ENCODE results near the gene LSM14B.
"Not testable (repeated sequence)": the region's sequence is repeated elsewhere in the genome, so short reads cannot be mapped to it uniquely, and the experiment has no call there.

LSM14B gene

DNA sequence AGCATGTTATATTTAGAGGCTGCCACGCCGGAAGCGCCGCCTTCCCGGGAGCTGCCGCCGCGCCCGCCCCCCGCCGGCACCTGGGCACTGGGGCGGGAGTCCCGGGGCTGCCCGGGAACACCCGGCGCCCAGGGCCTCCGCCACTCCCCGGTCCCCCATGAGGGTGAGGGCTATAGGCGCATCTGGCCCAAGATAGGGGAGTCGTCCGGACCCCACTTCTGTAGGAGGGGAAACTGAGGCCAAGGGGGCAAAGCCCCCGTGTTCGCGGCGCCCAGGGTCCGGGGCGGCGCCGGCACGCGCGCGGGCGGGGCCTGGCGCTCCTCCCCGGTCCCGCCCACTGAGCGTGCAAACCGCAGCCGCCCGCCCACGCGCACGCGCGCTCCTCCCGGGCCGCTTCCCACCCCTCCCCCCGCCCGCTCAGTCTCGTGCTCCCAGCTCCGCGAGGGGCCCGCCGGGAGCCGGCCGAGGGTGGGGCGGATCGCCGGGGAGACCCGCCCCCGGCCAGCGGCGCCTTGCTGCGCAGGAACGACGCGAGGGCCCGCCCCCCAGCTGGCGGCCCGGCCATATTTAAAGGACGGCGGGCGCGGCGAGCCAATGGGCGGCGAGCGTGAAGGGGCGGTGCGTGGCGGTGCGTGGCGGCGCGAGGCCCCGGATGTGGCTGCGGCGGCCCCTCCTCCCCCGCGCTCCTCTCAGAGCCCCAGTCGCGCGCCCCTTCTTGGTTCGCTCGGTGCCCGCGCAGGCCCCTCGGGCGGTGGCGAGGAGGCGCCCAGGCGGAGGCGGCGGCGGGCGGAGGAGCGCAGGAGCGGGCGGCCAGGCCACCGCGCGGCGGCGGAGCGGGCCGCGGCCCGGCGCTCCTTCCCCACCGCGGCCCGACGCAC, at the start of gene LSM14B:
Gene LSM14B, plus strand, starts transcription at position 700 of the 878 bp plus-strand sequence. CDS start 192 bp downstream, outside the sequence.
- no peaks in the 10 kb centered on the region; the same call in 1 of the 2 replicates for H3K27me3 ChIP-seq (ENCODE audit: insufficient read depth, low read length)
- H3K27ac ChIP-seq (ENCODE audit: low read length), result no peak within 1 kb of the TSS
- H3K36me3 ChIP-seq (ENCODE audit: insufficient read depth, low read depth, low read length), result peaks cover 35% of the 10 kb centered on the region
- H3K9me3 ChIP-seq (ENCODE audit: insufficient read depth, low read depth, low read length), result no peaks in the 10 kb centered on the region
- H3K4me3 ChIP-seq (ENCODE audit: low read length), result peak within 1 kb of the TSS; percentile 85
- H3K9ac ChIP-seq (ENCODE audit: low read depth, low read length), result peak within 1 kb of the TSS; percentile 77; the same call in 1 of the 2 replicates
- H3K4me1 ChIP-seq (ENCODE audit: insufficient read depth, low read length), result peaks cover 9% of the 10 kb centered on the region; the same call in 1 of the 2 replicates

DNA sequence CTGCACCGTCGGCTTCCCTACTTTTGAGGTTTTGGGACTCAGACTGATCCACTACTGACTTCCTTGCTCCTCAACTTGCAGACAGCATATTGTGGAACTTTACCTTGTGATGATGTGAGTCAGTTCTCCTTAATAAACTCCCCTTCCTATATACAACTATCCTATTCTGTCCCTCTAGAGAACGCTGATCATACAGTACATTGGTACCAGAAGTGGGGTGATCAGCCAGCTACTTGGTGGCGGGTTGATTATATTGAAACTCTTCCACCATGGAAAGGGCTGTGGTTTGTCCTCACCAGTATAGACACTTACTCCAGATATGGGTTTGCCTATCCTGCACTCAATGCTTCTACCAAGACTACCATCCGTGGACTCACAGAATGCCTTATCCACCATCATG, 49.0 kb upstream of the LSM14B start:
- H3K27ac ChIP-seq (ENCODE audit: low read length), result no peak overlapping the region

DNA sequence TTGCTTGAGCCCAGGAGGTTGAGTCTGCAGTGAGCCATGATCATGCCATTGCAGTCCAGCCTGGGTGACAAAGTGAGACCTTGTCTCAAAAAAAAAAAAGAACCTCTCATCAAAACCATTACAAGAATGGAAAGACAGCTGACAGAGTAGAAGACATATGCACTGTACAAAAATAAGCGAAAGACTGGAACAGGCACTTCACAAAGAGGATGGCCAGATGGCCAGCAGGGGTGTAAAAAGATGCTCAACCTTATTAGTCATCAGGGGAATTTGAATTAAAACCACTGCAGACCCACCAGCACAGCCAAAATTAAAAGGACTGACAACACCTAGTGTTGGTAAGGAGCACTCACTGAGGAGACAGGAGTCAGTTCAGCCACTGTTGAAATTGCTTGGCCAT, 43.1 kb upstream of the LSM14B start:
- H3K27ac ChIP-seq (ENCODE audit: low read length), result no peak overlapping the region
- H3K4me3 ChIP-seq (ENCODE audit: low read length), result no peak overlapping the region
- H3K4me1 ChIP-seq (ENCODE audit: insufficient read depth, low read length), result no peaks in the 10 kb centered on the region
- peaks cover 20% of the 10 kb centered on the region for H3K9me3 ChIP-seq (ENCODE audit: insufficient read depth, low read depth, low read length)
- no peaks in the 10 kb centered on the region for H3K36me3 ChIP-seq (ENCODE audit: insufficient read depth, low read depth, low read length)
- no peaks in the 10 kb centered on the region; the same call in 1 of the 2 replicates for H3K27me3 ChIP-seq (ENCODE audit: insufficient read depth, low read length)
- H3K9ac ChIP-seq (ENCODE audit: low read depth, low read length), result no peak overlapping the region

More for the DNA sequence above, 49.0 kb upstream of the LSM14B start:
- Histone ChIP-seq H3K36me3 (ENCODE audit: insufficient read depth, low read depth, low read length) (no peaks in the 10 kb centered on the region), H3K9me3 (ENCODE audit: insufficient read depth, low read depth, low read length) (peaks cover 35% of the 10 kb centered on the region), H3K4me1 (ENCODE audit: insufficient read depth, low read length) (no peaks in the 10 kb centered on the region), H3K27me3 (ENCODE audit: insufficient read depth, low read length) (no peaks in the 10 kb centered on the region), H3K4me3 (ENCODE audit: low read length) (no peak overlapping the region), H3K9ac (ENCODE audit: low read depth, low read length) (no peak overlapping the region)

DNA sequence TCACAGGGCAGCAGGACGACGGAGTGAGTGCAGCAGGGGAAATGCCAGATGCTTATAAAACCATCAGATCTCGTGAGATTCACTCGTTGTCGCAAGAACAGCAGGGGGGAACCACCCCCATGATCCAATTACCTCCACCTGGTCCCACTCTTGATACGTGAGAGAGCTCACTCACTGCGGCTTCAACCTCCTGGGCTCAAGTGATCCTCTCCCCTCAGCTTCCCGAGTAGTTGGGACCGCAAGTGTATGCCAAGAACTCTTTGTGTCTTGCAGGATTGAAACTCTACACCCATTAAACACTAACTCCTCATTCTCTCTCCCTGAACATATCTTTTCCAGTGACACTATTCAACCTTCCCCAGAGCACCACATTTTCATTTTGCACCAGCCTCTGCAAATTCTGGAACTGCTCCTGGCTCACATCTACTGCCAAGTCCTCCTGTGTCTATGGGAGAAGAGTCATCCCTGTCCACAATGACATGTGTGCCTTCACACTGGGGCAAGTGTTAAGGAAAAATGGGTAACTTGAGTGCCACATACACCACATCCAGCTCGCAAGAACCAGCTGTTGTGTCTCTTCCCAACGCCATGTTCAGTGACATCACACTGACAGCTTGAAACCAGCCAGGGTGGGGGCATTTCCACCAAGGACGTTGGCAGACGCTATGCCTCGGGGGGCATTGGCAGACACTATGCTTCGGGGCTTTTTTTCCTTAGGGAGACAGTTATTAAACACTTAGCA, 41.9 kb upstream of the LSM14B start:
- no peak overlapping the region for H3K4me3 ChIP-seq (ENCODE audit: low read length)
- H3K27ac ChIP-seq (ENCODE audit: low read length), result no peak overlapping the region
- peaks cover 9% of the 10 kb centered on the region; the same call in 1 of the 2 replicates for H3K9me3 ChIP-seq (ENCODE audit: insufficient read depth, low read depth, low read length)
- no peaks in the 10 kb centered on the region; the same call in 1 of the 2 replicates for H3K27me3 ChIP-seq (ENCODE audit: insufficient read depth, low read length)
- H3K9ac ChIP-seq (ENCODE audit: low read depth, low read length), result no peak overlapping the region
- no peaks in the 10 kb centered on the region for H3K36me3 ChIP-seq (ENCODE audit: insufficient read depth, low read depth, low read length)
- H3K4me1 ChIP-seq (ENCODE audit: insufficient read depth, low read length), result no peaks in the 10 kb centered on the region

DNA sequence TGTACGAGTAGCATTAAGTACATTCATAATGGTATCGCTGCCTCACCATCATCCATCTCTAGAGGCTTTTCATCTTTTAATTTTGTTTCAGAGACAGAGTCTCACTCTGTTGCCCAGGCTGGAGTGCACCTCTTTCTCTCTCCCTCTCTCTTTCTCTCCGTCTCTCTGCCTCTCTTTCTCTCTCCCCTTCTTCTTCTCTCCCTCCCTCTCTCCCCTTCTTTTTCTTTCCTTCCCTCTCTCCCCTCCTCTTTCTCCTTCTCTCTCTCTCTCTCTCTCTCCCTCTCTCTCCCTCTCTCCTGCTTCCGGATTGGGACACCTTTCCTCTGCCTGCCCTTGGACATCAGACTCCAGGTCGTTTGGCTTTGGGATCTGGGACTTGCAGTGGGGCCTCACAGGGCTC, 39.0 kb upstream of the LSM14B start:
- H3K4me3 ChIP-seq (ENCODE audit: low read length), result no peak overlapping the region

DNA sequence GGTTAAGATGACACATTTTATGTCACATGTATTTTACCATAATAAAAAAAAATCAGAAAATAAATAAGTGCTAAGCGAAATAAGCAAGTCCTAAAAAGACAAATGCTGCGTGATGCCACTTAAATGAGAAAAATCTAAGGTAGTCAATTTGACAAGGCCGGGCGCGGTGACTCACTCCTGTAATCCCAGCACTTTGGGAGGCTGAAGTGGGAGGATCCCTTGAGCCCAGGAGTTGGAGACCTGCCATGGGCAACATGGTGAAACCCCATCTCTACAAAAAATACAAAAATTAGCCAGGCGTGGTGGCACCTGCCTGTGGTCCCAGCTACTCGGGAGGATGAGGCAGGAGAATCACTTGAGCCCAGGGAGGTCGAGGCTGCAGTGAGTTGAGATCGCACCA, 38.1 kb upstream of the LSM14B start:
- not testable (repeated sequence) for H3K4me3 ChIP-seq (ENCODE audit: low read length); H3K27ac ChIP-seq (ENCODE audit: low read length); H3K9me3 ChIP-seq (ENCODE audit: insufficient read depth, low read depth, low read length); H3K27me3 ChIP-seq (ENCODE audit: insufficient read depth, low read length); H3K9ac ChIP-seq (ENCODE audit: low read depth, low read length); H3K36me3 ChIP-seq (ENCODE audit: insufficient read depth, low read depth, low read length); H3K4me1 ChIP-seq (ENCODE audit: insufficient read depth, low read length)

More for the DNA sequence above, 39.0 kb upstream of the LSM14B start:
- Histone ChIP-seq H3K9me3 (ENCODE audit: insufficient read depth, low read depth, low read length) (no peaks in the 10 kb centered on the region), H3K36me3 (ENCODE audit: insufficient read depth, low read depth, low read length) (no peaks in the 10 kb centered on the region), H3K27ac (ENCODE audit: low read length) (no peak overlapping the region), H3K9ac (ENCODE audit: low read depth, low read length) (no peak overlapping the region), H3K27me3 (ENCODE audit: insufficient read depth, low read length) (no peaks in the 10 kb centered on the region; the same call in 1 of the 2 replicates), H3K4me1 (ENCODE audit: insufficient read depth, low read length) (no peaks in the 10 kb centered on the region; the same call in 1 of the 2 replicates)

DNA sequence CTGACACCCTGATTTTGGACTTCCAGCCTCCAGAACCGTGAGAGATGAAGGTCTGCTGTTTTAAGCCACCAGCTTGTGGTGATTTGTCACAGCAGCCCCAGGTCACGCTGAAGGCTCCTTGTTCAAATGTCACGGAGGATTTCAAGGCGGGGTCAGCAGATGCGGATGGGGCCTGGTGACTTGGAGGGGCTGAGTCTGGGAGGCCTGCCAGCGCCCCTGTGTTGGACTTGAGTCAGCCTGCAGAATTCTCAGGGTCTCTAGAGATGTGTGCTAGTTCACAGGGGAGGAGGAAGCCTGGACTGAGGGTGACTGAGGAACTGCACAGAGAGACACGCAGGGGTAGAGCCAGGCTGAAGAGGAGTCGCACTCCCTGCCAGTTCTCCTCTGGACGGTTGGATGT, 37.1 kb upstream of the LSM14B start:
- H3K27ac ChIP-seq (ENCODE audit: low read length), result no peak overlapping the region
- no peak overlapping the region for H3K4me3 ChIP-seq (ENCODE audit: low read length)
- H3K4me1 ChIP-seq (ENCODE audit: insufficient read depth, low read length), result no peaks in the 10 kb centered on the region; the same call in 1 of the 2 replicates
- no peaks in the 10 kb centered on the region for H3K36me3 ChIP-seq (ENCODE audit: insufficient read depth, low read depth, low read length)
- no peak overlapping the region for H3K9ac ChIP-seq (ENCODE audit: low read depth, low read length)
- no peaks in the 10 kb centered on the region; the same call in 1 of the 2 replicates for H3K27me3 ChIP-seq (ENCODE audit: insufficient read depth, low read length)
- H3K9me3 ChIP-seq (ENCODE audit: insufficient read depth, low read depth, low read length), result no peaks in the 10 kb centered on the region

DNA sequence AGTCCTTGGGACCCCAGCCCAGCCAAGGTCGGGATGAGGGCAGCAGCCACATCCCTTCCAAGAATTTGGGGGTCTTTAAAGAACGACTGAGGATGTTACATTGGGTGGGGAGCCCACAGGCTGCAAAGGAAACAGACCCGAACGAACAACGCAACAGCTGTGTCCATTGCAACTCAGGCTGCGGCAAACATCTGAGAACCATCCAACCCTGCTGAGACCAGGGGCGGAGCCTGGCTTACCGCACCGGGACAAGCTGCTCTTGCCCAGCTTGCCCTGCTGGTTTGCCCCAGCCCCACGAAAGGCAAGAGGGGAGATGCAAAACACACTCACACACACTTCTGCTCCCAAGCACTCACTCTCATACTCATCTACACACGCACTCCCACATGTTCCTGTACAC, 35.0 kb upstream of the LSM14B start:
- H3K36me3 ChIP-seq (ENCODE audit: insufficient read depth, low read depth, low read length), result no peaks in the 10 kb centered on the region
- H3K27ac ChIP-seq (ENCODE audit: low read length), result no peak overlapping the region
- no peak overlapping the region for H3K4me3 ChIP-seq (ENCODE audit: low read length)
- H3K27me3 ChIP-seq (ENCODE audit: insufficient read depth, low read length), result no peaks in the 10 kb centered on the region; the same call in 1 of the 2 replicates
- H3K9me3 ChIP-seq (ENCODE audit: insufficient read depth, low read depth, low read length), result no peaks in the 10 kb centered on the region
- no peaks in the 10 kb centered on the region; the same call in 1 of the 2 replicates for H3K4me1 ChIP-seq (ENCODE audit: insufficient read depth, low read length)
- no peak overlapping the region for H3K9ac ChIP-seq (ENCODE audit: low read depth, low read length)

DNA sequence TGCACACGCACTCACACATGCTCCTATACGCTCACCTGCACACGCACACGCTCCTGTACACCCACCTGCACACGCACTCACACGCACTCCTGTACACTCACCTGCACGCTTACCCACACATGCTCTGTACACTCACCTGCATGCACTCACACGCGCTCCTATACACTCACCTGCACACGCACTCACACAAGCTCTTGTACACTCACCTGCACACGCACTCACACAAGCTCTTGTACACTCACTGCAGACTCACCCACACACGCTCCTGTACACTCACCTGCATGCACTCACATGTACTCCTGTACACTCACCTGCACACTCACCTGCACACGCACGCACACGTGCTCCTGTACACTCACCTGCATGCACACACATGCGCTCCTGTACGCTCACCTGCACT, 34.6 kb upstream of the LSM14B start:
- H3K4me1 ChIP-seq (ENCODE audit: insufficient read depth, low read length), result no peaks in the 10 kb centered on the region; the same call in 1 of the 2 replicates

DNA sequence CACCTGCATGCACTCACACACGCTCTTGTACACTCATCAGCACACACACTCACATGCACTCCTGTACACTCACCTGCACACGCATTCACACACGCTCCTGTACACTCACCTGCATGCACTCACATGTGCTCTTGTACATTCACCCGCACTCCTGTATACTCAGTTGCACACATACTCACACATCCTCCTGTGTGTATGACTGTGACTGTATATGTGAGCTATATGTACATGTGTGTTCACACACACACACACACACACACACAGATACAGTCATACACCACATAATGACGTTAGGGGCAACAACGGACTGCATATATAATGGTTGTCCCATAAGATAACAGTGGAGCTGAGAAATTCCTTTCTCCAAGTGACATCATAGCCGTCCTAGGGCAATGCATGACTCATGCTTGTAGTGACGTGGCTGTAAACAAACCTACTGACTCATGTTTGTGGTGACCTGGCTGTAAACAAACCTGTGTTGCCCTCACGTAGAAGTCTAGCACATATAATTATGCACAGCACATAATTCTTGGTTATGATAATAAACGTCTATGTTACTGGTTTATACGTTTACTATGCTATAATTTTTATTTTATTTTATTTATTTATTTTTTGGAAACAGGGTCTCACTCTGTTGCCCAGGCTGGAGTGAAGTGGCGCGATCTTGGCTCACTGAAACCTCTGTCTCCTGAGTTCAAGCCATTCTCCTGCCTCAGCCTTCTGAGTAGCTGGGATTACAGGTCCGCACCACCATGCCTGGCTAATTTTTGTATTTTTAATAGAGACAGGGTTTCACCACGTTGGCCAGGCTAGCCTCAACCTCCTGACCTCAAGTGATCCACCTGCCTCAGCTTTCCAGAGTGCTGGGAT, 33.8 kb upstream of the LSM14B start:
- Histone ChIP-seq H3K27ac (ENCODE audit: low read length) (no peak overlapping the region), H3K27me3 (ENCODE audit: insufficient read depth, low read length) (no peaks in the 10 kb centered on the region; the same call in 1 of the 2 replicates)

More for the DNA sequence above, 34.6 kb upstream of the LSM14B start:
- Histone ChIP-seq H3K9ac (ENCODE audit: low read depth, low read length) (no peak overlapping the region), H3K9me3 (ENCODE audit: insufficient read depth, low read depth, low read length) (no peaks in the 10 kb centered on the region), H3K27ac (ENCODE audit: low read length) (no peak overlapping the region), H3K4me3 (ENCODE audit: low read length) (no peak overlapping the region), H3K36me3 (ENCODE audit: insufficient read depth, low read depth, low read length) (no peaks in the 10 kb centered on the region), H3K27me3 (ENCODE audit: insufficient read depth, low read length) (no peaks in the 10 kb centered on the region; the same call in 1 of the 2 replicates)

DNA sequence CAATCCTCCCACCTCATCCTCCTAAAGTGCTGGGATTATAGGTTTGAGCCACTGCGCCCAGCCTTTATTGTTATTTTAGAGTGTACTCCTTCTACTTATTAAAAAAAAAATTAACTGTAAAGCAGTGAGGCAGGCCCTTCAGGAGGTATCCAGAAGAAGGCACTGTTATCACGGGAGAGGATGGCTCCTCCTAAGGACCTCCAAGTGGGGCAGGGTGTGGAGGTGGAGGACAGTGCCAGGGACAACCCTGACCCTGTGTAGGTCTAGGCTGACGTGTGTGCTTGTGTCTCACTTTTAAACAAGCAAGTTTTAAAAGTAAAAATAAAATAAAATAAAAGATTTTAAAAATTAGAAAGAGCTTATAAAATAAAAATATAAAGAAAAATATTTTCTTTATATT, 32.9 kb upstream of the LSM14B start:
- no peak overlapping the region for H3K9ac ChIP-seq (ENCODE audit: low read depth, low read length)
- H3K36me3 ChIP-seq (ENCODE audit: insufficient read depth, low read depth, low read length), result no peaks in the 10 kb centered on the region
- H3K9me3 ChIP-seq (ENCODE audit: insufficient read depth, low read depth, low read length), result no peaks in the 10 kb centered on the region
- H3K27me3 ChIP-seq (ENCODE audit: insufficient read depth, low read length), result no peaks in the 10 kb centered on the region; the same call in 1 of the 2 replicates
- H3K4me3 ChIP-seq (ENCODE audit: low read length), result no peak overlapping the region
- H3K27ac ChIP-seq (ENCODE audit: low read length), result no peak overlapping the region
- H3K4me1 ChIP-seq (ENCODE audit: insufficient read depth, low read length), result no peaks in the 10 kb centered on the region; the same call in 1 of the 2 replicates

More for the DNA sequence above, 33.8 kb upstream of the LSM14B start:
- H3K36me3 ChIP-seq (ENCODE audit: insufficient read depth, low read depth, low read length), result no peaks in the 10 kb centered on the region
- no peak overlapping the region for H3K9ac ChIP-seq (ENCODE audit: low read depth, low read length)
- H3K4me3 ChIP-seq (ENCODE audit: low read length), result no peak overlapping the region
- H3K9me3 ChIP-seq (ENCODE audit: insufficient read depth, low read depth, low read length), result no peaks in the 10 kb centered on the region
- H3K4me1 ChIP-seq (ENCODE audit: insufficient read depth, low read length), result no peaks in the 10 kb centered on the region; the same call in 1 of the 2 replicates

All from iPS-20b (cell line).